Activated CD4-positive, alpha-beta T cell treated with anti-CD3 and anti-CD28 coated beads for 36 hours (primary cell): ENCODE results near the gene HOXA7. TPM values are rescaled to one million over a fixed set of nuclear protein-coding genes. Genes with fewer than 3 reads are reported as not detected.
A peak's percentile ranks its signal among the peaks of the same experiment; 100 is the strongest.

ENCODE experiments used
- ATAC-seq: fragments of 200-7000 bp; cut with Tn5 transposase; one replicate; pipeline ENCODE4 v1.10.0; 2021; ENCODE audit warnings: mild to moderate bottlenecking, moderate library complexity
- CTCF ChIA-PET: fragments of 350-600 bp; sonication (Branson Sonifier 250); formaldehyde crosslinking; loops from one replicate; lab custom pipeline; 2021; ENCODE audit warnings: antibody characterized with exemption; lab: Charles Lee
- POLR2A ChIA-PET: fragments of 350-600 bp; sonication (Branson Sonifier 250); formaldehyde crosslinking; loops from one replicate; lab custom pipeline; 2021; ENCODE audit warnings: antibody characterized with exemption, inconsistent platforms; lab: Charles Lee
- DNase-seq: peaks from one replicate; pipeline ENCODE4 v3.0.0-alpha.2; 2020
- H3K27ac Mint-ChIP-seq: one replicate; pipeline ENCODE4 v1.8.0; 2021; ENCODE audit warnings: mixed read lengths
- H3K27me3 Mint-ChIP-seq: one replicate; pipeline ENCODE4 v1.8.0; 2021; ENCODE audit warnings: mixed read lengths
- H3K36me3 Mint-ChIP-seq: one replicate; pipeline ENCODE4 v1.8.0; 2021; ENCODE audit warnings: low read depth, mixed read lengths
- H3K4me1 Mint-ChIP-seq: one replicate; pipeline ENCODE4 v1.8.0; 2021; ENCODE audit warnings: mixed read lengths
- H3K4me3 Mint-ChIP-seq: one replicate; pipeline ENCODE4 v1.8.0; 2021; ENCODE audit warnings: mild to moderate bottlenecking, moderate library complexity, mixed read lengths
- H3K9me3 Mint-ChIP-seq: one replicate; pipeline ENCODE4 v1.8.0; 2021; ENCODE audit warnings: low read depth, mixed read lengths
- intact Hi-C, 2 experiments: fragments of 100-400 bp; cut with DNase I in 1 of 2; cut with micrococcal nuclease in 1 of 2; formaldehyde crosslinking; loops; one replicate each; pipeline versions ENCODE4 v1.14.2 to v1.15.1; 2022 to 2024; cut with DNase I, micrococcal nuclease
- total RNA-seq, 2 experiments: library from RNA; stranded (reverse); gene quantifications; one replicate each; pipeline ENCODE4 v1.2.3, GENCODE V29; 2021

HOXA7 gene
- total RNA-seq, 2 experiments from 2014 or later, result not detected

- Mint-ChIP-seq H3K36me3 (no peaks in the 10 kb centered on the region), H3K4me1 (peaks cover 6% of the 10 kb centered on the region), H3K27me3 (peaks cover 45% of the 10 kb centered on the region), H3K9me3 (no peaks in the 10 kb centered on the region), H3K27ac (no peak overlapping the region), H3K4me3 (no peak overlapping the region)
- ChIA-PET CTCF (interaction anchor here (0.6 to 1.9 kb wide), 2 partner anchors 35 to 290 kb away, joined by 3 to 6 read pairs; no protein-coding TSS in a partner anchor), POLR2A (no interaction called here)
- intact Hi-C loops, result no loop called here
- ATAC-seq, result no peak
- no peak for DNase-seq
Measured at GRCh38 chr7:27144781-27145164, 11.7 kb downstream of the HOXA7 start.

GRCh38 chr7:27143950-27144780 is 12.3 kb downstream of the HOXA7 start:
- peaks cover 41% of the 10 kb centered on the region for H3K27me3 Mint-ChIP-seq
- intact Hi-C loops, result no loop called here
- peaks cover 6% of the 10 kb centered on the region for H3K4me1 Mint-ChIP-seq
- DNase-seq (no peak), ATAC-seq (no peak)
- no peaks in the 10 kb centered on the region for H3K36me3 Mint-ChIP-seq
- ChIA-PET CTCF (interaction anchor here (0.6 kb wide), 1 partner anchor 289 kb away, joined by 3 read pairs; no protein-coding TSS in a partner anchor), POLR2A (interaction anchor here (0.5 kb wide), 1 partner anchor 44 kb away, joined by 4 read pairs; no protein-coding TSS in a partner anchor)
- H3K27ac Mint-ChIP-seq, result no peak overlapping the region
- H3K4me3 Mint-ChIP-seq, result no peak overlapping the region
- H3K9me3 Mint-ChIP-seq, result no peaks in the 10 kb centered on the region

GRCh38 chr7:27143023-27143949 is 13.2 kb downstream of the HOXA7 start, which contains the start of gene HOXA5:
HOXA5 (minus strand) TSS chr7:27143681; CDS start chr7:27143607, 74 bp downstream.
- H3K4me3 Mint-ChIP-seq, result no peak within 1 kb of the TSS
- peaks cover 3% of the 10 kb centered on the region for H3K4me1 Mint-ChIP-seq
- ChIA-PET CTCF (interaction anchor here (0.6 kb wide), 1 partner anchor 1325 kb away, joined by 3 read pairs; no protein-coding TSS in a partner anchor), POLR2A (interaction anchor here (0.5 kb wide), 1 partner anchor 44 kb away, joined by 4 read pairs; no protein-coding TSS in a partner anchor)
- H3K9me3 Mint-ChIP-seq, result no peaks in the 10 kb centered on the region
- peak; percentile 18 for DNase-seq
- ATAC-seq, result no peak
- no peaks in the 10 kb centered on the region for H3K36me3 Mint-ChIP-seq
- H3K27me3 Mint-ChIP-seq, result peaks cover 34% of the 10 kb centered on the region
- no peak within 1 kb of the TSS for H3K27ac Mint-ChIP-seq
- intact Hi-C loops, result no loop called here

- CTCF ChIA-PET, result no interaction called here
- intact Hi-C loops, result no loop called here
- Mint-ChIP-seq H3K27ac (no peak overlapping the region), H3K9me3 (no peaks in the 10 kb centered on the region), H3K4me1 (no peaks in the 10 kb centered on the region), H3K27me3 (peaks cover 34% of the 10 kb centered on the region), H3K4me3 (no peak overlapping the region), H3K36me3 (no peaks in the 10 kb centered on the region)
- POLR2A ChIA-PET, result no interaction called here
- DNase-seq (no peak), ATAC-seq (no peak)
Measured at GRCh38 chr7:27142580-27143022, 13.9 kb downstream of the HOXA7 start.

GRCh38 chr7:27141923-27142579 is 14.4 kb downstream of the HOXA7 start:
- DNase-seq (no peak), ATAC-seq (no peak)
- H3K9me3 Mint-ChIP-seq, result no peaks in the 10 kb centered on the region
- ChIA-PET CTCF (interaction anchor here (0.6 kb wide), 1 partner anchor 768 kb away, joined by 3 read pairs; no protein-coding TSS in a partner anchor), POLR2A (no interaction called here)
- intact Hi-C loops, result no loop called here
- no peaks in the 10 kb centered on the region for H3K4me1 Mint-ChIP-seq
- no peak overlapping the region for H3K27ac Mint-ChIP-seq
- H3K27me3 Mint-ChIP-seq, result peaks cover 29% of the 10 kb centered on the region
- no peaks in the 10 kb centered on the region for H3K36me3 Mint-ChIP-seq
- H3K4me3 Mint-ChIP-seq, result no peak overlapping the region

- POLR2A ChIA-PET, result no interaction called here
- Mint-ChIP-seq H3K9me3 (no peaks in the 10 kb centered on the region), H3K36me3 (no peaks in the 10 kb centered on the region), H3K27me3 (peaks cover 22% of the 10 kb centered on the region), H3K27ac (no peak overlapping the region), H3K4me3 (no peak overlapping the region), H3K4me1 (no peaks in the 10 kb centered on the region)
- DNase-seq (no peak), ATAC-seq (no peak)
- intact Hi-C loops, result no loop called here
- CTCF ChIA-PET, result interaction anchor here (0.6 to 1.2 kb wide), 5 partner anchors 10 to 767 kb away, joined by 3 to 5 read pairs (median 3); no protein-coding TSS in a partner anchor
Measured at GRCh38 chr7:27141137-27141922, 15.1 kb downstream of the HOXA7 start.

- H3K4me1 Mint-ChIP-seq, result peaks cover 4% of the 10 kb centered on the region
- no peak overlapping the region for H3K27ac Mint-ChIP-seq
- H3K4me3 Mint-ChIP-seq, result no peak overlapping the region
- POLR2A ChIA-PET, result no interaction called here
- CTCF ChIA-PET, result interaction anchor here (0.6 to 1.2 kb wide), 3 partner anchors 9 to 39 kb away, joined by 4 to 5 read pairs (median 5); no protein-coding TSS in a partner anchor
- intact Hi-C loops, result no loop called here
- ATAC-seq (no peak), DNase-seq (no peak)
- no peaks in the 10 kb centered on the region for H3K36me3 Mint-ChIP-seq
- H3K27me3 Mint-ChIP-seq, result peaks cover 26% of the 10 kb centered on the region
- no peaks in the 10 kb centered on the region for H3K9me3 Mint-ChIP-seq
Measured at GRCh38 chr7:27140126-27140857, 16.2 kb downstream of the HOXA7 start.

GRCh38 chr7:27139334-27140125 is 16.9 kb downstream of the HOXA7 start:
- CTCF ChIA-PET, result interaction anchor here (0.6 kb wide), 1 partner anchor 10 kb away, joined by 4 read pairs; no protein-coding TSS in a partner anchor
- H3K27me3 Mint-ChIP-seq, result peaks cover 27% of the 10 kb centered on the region
- DNase-seq (no peak), ATAC-seq (no peak)
- H3K4me3 Mint-ChIP-seq, result no peak overlapping the region
- intact Hi-C loops, result no loop called here
- POLR2A ChIA-PET, result no interaction called here
- H3K4me1 Mint-ChIP-seq, result peaks cover 11% of the 10 kb centered on the region
- no peak overlapping the region for H3K27ac Mint-ChIP-seq
- no peaks in the 10 kb centered on the region for H3K9me3 Mint-ChIP-seq
- H3K36me3 Mint-ChIP-seq, result no peaks in the 10 kb centered on the region

- Mint-ChIP-seq H3K27ac (no peak overlapping the region), H3K9me3 (no peaks in the 10 kb centered on the region), H3K4me1 (peaks cover 16% of the 10 kb centered on the region), H3K36me3 (no peaks in the 10 kb centered on the region), H3K4me3 (no peak overlapping the region), H3K27me3 (peaks cover 32% of the 10 kb centered on the region)
- intact Hi-C loops, result no loop called here
- ATAC-seq, result no peak
- DNase-seq, result no peak
- ChIA-PET POLR2A (no interaction called here), CTCF (no interaction called here)
Measured at GRCh38 chr7:27138985-27139333, 17.5 kb downstream of the HOXA7 start.
